Kidney epithelial cell (primary cell): Measurements from ENCODE around the gene SHPK. TPM values are rescaled to one million over a fixed set of nuclear protein-coding genes. Genes with fewer than 3 reads are reported as not detected.

Source experiments
- DNase-seq: peaks from one replicate; pipeline ENCODE4 v3.0.0-alpha.2; 2010; ENCODE audit warnings: low read depth
- H3K27me3 ChIP-seq: 2 replicates; pipeline ENCODE4 v1.6.0; 2011; ENCODE audit warnings: low read length; ENCODE audit not compliant: control insufficient read depth, insufficient read depth
- H3K36me3 ChIP-seq: 2 replicates; pipeline ENCODE4 v1.5.1; 2011; ENCODE audit warnings: low read length; ENCODE audit not compliant: control insufficient read depth, insufficient read depth
- H3K4me3 ChIP-seq: 2 replicates; pipeline ENCODE4 v1.5.1; 2011; ENCODE audit warnings: low read depth, mild to moderate bottlenecking, control low read depth, low read length
- CTCF ChIP-seq: IDR thresholded peaks from 2 replicates; pipeline ENCODE4 v1.5.1; 2011; ENCODE audit warnings: mild to moderate bottlenecking, moderate library complexity, low read length, control low read depth, inconsistent platforms; ENCODE audit not compliant: insufficient read depth, poor library complexity, severe bottlenecking
- total RNA-seq: library from RNA; depleted of rRNA; stranded (reverse); fragments of >200 nt; gene quantifications from 2 replicates; pipeline ENCODE4 v1.2.3, GENCODE V29; 2015

The SHPK gene
- total RNA-seq, 1 donor from 2014 or later: 17.5 TPM

- TF ChIP-seq CTCF: no peak
- Histone ChIP-seq H3K4me3 (no peak overlapping the region), H3K36me3 (no peaks in the 10 kb centered on the region), H3K27me3 (no peaks in the 10 kb centered on the region)
- DNase-seq: peak; percentile 32
Observed at GRCh38 chr17:3603119-3603869, 32.8 kb downstream of the SHPK start.

- Histone ChIP-seq H3K4me3 (no peak overlapping the region), H3K27me3 (no peaks in the 10 kb centered on the region), H3K36me3 (no peaks in the 10 kb centered on the region)
- no peak for DNase-seq
- TF ChIP-seq CTCF: peak; percentile 35
Observed at GRCh38 chr17:3602499-3602898, 33.6 kb downstream of the SHPK start.

GRCh38 chr17:3600529-3601205 is 35.4 kb downstream of the SHPK start:
- Histone ChIP-seq H3K36me3 (no peaks in the 10 kb centered on the region), H3K27me3 (no peaks in the 10 kb centered on the region), H3K4me3 (no peak overlapping the region)
- TF ChIP-seq CTCF: no peak
- DNase-seq: no peak

- no peak overlapping the region for H3K4me3 ChIP-seq
- no peak for TF ChIP-seq CTCF
- H3K36me3 ChIP-seq: no peaks in the 10 kb centered on the region
- no peak for DNase-seq
- H3K27me3 ChIP-seq: no peaks in the 10 kb centered on the region
Observed at GRCh38 chr17:3598078-3598477, 38.0 kb downstream of the SHPK start.

- no peak for DNase-seq
- no peaks in the 10 kb centered on the region for H3K27me3 ChIP-seq
- H3K4me3 ChIP-seq: no peak overlapping the region
- H3K36me3 ChIP-seq: no peaks in the 10 kb centered on the region
- no peak for TF ChIP-seq CTCF
Observed at GRCh38 chr17:3596804-3597464, 39.1 kb downstream of the SHPK start.
